OCI-LY7 (cell line): Measurements from ENCODE around the gene PKD1. TPM values are rescaled to one million over a fixed set of nuclear protein-coding genes. Genes with fewer than 3 reads are reported as not detected.

Experiments used
- BruUV-seq: library from RNA; stranded (reverse); fragments of 400-500 nt; replicated peaks from 2 replicates; lab custom pipeline; 2021; lab: Mats Ljungman, UMichigan
- CTCF ChIA-PET: fragments of 300-600 bp; sonication (Branson Sonifier 250); formaldehyde crosslinking; loops from one replicate; lab custom pipeline; 2022; ENCODE audit warnings: antibody characterized with exemption; ENCODE audit not compliant: unreplicated experiment; lab: Charles Lee
- POLR2A ChIA-PET: fragments of 300-600 bp; sonication (Branson Sonifier 250); formaldehyde crosslinking; loops from one replicate; lab custom pipeline; 2022; ENCODE audit warnings: antibody characterized with exemption; lab: Charles Lee
- DNase-seq: peaks from one replicate; pipeline ENCODE4 v3.0.0-alpha.2; 2015; ENCODE audit warnings: low spot score
- H2AFZ ChIP-seq: fragments of 200-600 bp; sonication (generic), shearing (Covaris generic); 2 replicates; pipeline ENCODE4 v1.6.1; 2014; ENCODE audit warnings: mild to moderate bottlenecking, antibody characterized with exemption, low read length, moderate library complexity
- H3K27ac ChIP-seq: fragments of 200-600 bp; sonication (generic); 2 replicates; pipeline ENCODE4 v1.5.1; 2014; ENCODE audit warnings: mixed run types, low read depth, mild to moderate bottlenecking, moderate library complexity, low read length, inconsistent platforms; ENCODE audit not compliant: poor library complexity, severe bottlenecking
- H3K36me3 ChIP-seq: fragments of 200-600 bp; sonication (generic); 2 replicates; pipeline ENCODE4 v1.6.1; 2014; ENCODE audit warnings: mild to moderate bottlenecking, antibody characterized with exemption, low read length, moderate library complexity, mixed read lengths; ENCODE audit not compliant: insufficient read depth
- H3K4me1 ChIP-seq: fragments of 200-600 bp; sonication (generic); 2 replicates; pipeline ENCODE4 v1.5.1; 2014; ENCODE audit warnings: mild to moderate bottlenecking, low read length; ENCODE audit not compliant: insufficient read depth, poor library complexity, severe bottlenecking
- H3K4me2 ChIP-seq: fragments of 200-600 bp; sonication (generic); 2 replicates; pipeline ENCODE4 v1.6.1; 2014; ENCODE audit warnings: mild to moderate bottlenecking, low read length
- H3K4me3 ChIP-seq: fragments of 200-600 bp; sonication (generic); 2 replicates; pipeline ENCODE4 v1.5.1; 2014; ENCODE audit warnings: mild to moderate bottlenecking, low read depth, low read length; ENCODE audit not compliant: poor library complexity, severe bottlenecking
- H3K79me2 ChIP-seq: fragments of 200-600 bp; sonication (generic); 2 replicates; pipeline ENCODE4 v1.6.1; 2016; ENCODE audit warnings: low read depth, mild to moderate bottlenecking, low read length, moderate library complexity, mixed read lengths; ENCODE audit not compliant: insufficient read depth
- H3K9me2 ChIP-seq: fragments of 200-600 bp; sonication (generic); 2 replicates; pipeline ENCODE4 v1.6.1; 2016; ENCODE audit warnings: mild to moderate bottlenecking, low read length, mixed read lengths; ENCODE audit not compliant: insufficient read depth
- H3K9me3 ChIP-seq: fragments of 200-600 bp; sonication (generic); 2 replicates; pipeline ENCODE4 v1.6.1; 2014; ENCODE audit warnings: mild to moderate bottlenecking, mixed run types, low read length, mixed read lengths
- H4K20me1 ChIP-seq: fragments of 200-600 bp; sonication (generic); 2 replicates; pipeline ENCODE4 v1.6.1; 2014; ENCODE audit warnings: mild to moderate bottlenecking, antibody characterized with exemption, low read length, moderate library complexity, mixed read lengths; ENCODE audit not compliant: insufficient read depth
- EZH2phosphoT487 ChIP-seq: fragments of 200-600 bp; sonication (generic); IDR thresholded peaks from 2 replicates; pipeline ENCODE4 v1.6.1; 2018; ENCODE audit warnings: low read depth, borderline replicate concordance, mild to moderate bottlenecking, mixed run types, antibody characterized with exemption, low read length, moderate library complexity, mixed read lengths
- intact Hi-C: fragments of 100-400 bp; cut with micrococcal nuclease; formaldehyde crosslinking; loops from one replicate; pipeline ENCODE4 v1.10.0; 2022; ENCODE audit not compliant: unreplicated experiment
- total RNA-seq, 2 experiments: library from RNA; depleted of rRNA in 1 of 2; stranded (reverse); fragments of >200 nt in 1 of 2; shearing (Covaris generic) in 1 of 2; gene quantifications; 2 replicates each; pipeline ENCODE4 v1.2.3, GENCODE V29; 2014 to 2022
- TF ChIP-seq, protein P1 (sequence below): fragments of 200-600 bp; sonication (generic); conservative IDR thresholded peaks from 2 replicates; pipeline ENCODE4 v1.5.1; 2014; ENCODE audit warnings: mild to moderate bottlenecking, antibody characterized with exemption, low read length, moderate library complexity, mixed read lengths

The PKD1 gene
- total RNA-seq, 2 experiments from 2014 or later: 87.4 to 112 TPM

DNA sequence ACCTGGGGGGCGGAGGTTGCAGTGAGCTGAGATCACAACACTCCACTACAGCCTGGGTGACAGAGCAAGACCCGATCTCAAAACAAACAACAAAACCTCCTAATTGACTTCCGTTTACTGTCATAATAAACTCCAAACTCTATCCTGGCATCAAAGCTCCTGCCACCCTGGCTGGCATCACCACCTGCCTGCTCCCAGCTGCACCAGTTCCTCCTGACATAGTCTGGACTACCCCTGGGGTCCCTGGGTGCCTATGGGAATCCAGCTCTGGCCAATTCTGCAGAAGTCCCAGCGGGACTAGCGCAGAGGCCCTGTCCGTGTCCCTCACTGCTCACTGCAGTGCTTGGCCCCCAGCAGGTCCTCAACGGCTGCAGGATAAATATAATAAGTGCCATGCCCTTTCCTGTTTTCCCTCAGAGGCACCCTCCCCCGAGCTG, 88.8 kb downstream of the PKD1 start:
- Histone ChIP-seq H3K4me3 (peak overlapping the region; percentile 99), H3K4me2 (peak overlapping the region; percentile 97), H2AFZ (peak overlapping the region; percentile 79; the same call in 1 of the 2 replicates), H3K79me2 (peaks cover 12% of the 10 kb centered on the region; the same call in 1 of the 2 replicates), H4K20me1 (no peaks in the 10 kb centered on the region; the same call in 1 of the 2 replicates), H3K36me3 (peaks cover 22% of the 10 kb centered on the region; the same call in 1 of the 2 replicates), H3K9me3 (no peaks in the 10 kb centered on the region), H3K27ac (peak overlapping the region; percentile 32), H3K9me2 (no peaks in the 10 kb centered on the region), H3K4me1 (peaks cover 20% of the 10 kb centered on the region)
- no TSS peak for BruUV-seq
- no peak for DNase-seq
- CTCF ChIA-PET: no interaction called here
- no peak for TF ChIP-seq EZH2phosphoT487
- TF ChIP-seq, protein P1, sequence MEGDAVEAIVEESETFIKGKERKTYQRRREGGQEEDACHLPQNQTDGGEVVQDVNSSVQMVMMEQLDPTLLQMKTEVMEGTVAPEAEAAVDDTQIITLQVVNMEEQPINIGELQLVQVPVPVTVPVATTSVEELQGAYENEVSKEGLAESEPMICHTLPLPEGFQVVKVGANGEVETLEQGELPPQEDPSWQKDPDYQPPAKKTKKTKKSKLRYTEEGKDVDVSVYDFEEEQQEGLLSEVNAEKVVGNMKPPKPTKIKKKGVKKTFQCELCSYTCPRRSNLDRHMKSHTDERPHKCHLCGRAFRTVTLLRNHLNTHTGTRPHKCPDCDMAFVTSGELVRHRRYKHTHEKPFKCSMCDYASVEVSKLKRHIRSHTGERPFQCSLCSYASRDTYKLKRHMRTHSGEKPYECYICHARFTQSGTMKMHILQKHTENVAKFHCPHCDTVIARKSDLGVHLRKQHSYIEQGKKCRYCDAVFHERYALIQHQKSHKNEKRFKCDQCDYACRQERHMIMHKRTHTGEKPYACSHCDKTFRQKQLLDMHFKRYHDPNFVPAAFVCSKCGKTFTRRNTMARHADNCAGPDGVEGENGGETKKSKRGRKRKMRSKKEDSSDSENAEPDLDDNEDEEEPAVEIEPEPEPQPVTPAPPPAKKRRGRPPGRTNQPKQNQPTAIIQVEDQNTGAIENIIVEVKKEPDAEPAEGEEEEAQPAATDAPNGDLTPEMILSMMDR: no peak
- POLR2A ChIA-PET: interaction anchor here (1.4 kb wide), 1 partner anchor 55 kb away, joined by 4 read pairs; no protein-coding TSS in a partner anchor
- intact Hi-C loops: loop anchor here (2.0 kb wide), 1 partner anchor 24 kb away; no protein-coding TSS in a partner anchor

DNA sequence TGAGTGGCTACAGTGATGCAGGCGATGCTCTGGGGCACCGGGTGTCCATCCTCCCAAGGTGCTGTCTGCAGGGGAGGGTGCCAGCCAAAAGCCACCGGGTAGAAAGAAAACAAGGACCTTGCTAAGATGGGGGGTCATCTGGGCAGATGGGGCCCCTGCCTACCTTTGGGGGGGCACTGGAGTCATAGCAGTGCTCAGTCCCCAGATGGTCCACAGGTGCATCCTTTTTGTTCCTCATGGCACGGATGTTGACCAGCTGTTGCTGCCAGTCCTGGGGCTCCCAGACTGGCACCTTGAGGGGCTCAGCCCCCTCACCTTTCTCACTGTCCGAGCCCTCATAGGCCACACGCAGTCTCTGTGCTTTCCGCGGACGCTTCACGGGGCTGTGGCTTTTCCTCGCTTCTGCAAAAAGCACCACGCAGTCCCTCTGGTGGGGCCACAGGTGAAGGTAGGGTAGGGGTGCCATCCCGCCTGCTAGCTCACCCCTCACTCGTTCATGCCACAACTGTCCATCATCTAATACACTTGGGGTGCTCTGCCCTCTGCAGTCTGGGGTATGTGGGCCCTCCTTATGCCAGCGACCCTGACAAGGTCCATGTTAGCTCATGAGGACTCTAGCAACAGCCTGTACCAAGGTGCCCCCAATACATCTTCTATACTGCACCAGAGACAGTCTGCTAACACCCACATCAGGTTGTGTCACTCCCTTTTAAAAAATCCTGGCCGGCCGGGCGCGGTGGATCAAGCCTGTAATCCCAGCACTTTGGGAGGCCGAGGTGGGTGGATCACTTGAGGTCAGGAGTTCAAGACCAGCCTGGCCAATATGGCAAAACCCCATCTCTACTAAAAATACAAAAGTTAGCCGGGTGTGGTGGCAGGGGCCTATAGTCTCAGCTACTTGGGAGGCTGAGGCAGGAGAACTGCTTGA, 89.5 kb downstream of the PKD1 start:
- H3K4me2 ChIP-seq: peak overlapping the region; percentile 97

More for the DNA sequence above, 89.5 kb downstream of the PKD1 start:
- H3K4me1 ChIP-seq: peaks cover 20% of the 10 kb centered on the region
- TF ChIP-seq EZH2phosphoT487: no peak
- TF ChIP-seq, protein P1: no peak
- H3K79me2 ChIP-seq: peaks cover 12% of the 10 kb centered on the region; the same call in 1 of the 2 replicates
- no peak overlapping the region for H2AFZ ChIP-seq
- no peak for DNase-seq
- peaks cover 19% of the 10 kb centered on the region; the same call in 1 of the 2 replicates for H3K36me3 ChIP-seq
- no peaks in the 10 kb centered on the region for H3K9me2 ChIP-seq
- BruUV-seq: no TSS peak
- POLR2A ChIA-PET: interaction anchor here (1.4 kb wide), 1 partner anchor 54 kb away, joined by 4 read pairs; no protein-coding TSS in a partner anchor
- H3K9me3 ChIP-seq: no peaks in the 10 kb centered on the region
- no peak overlapping the region for H3K27ac ChIP-seq
- intact Hi-C loops: loop anchor here (2.0 kb wide), 1 partner anchor 23 kb away; no protein-coding TSS in a partner anchor
- H4K20me1 ChIP-seq: no peaks in the 10 kb centered on the region; the same call in 1 of the 2 replicates
- CTCF ChIA-PET: no interaction called here
- peak overlapping the region; percentile 99 for H3K4me3 ChIP-seq
